Activated CD8-positive, alpha-beta T cell treated with anti-CD3 and anti-CD28 coated beads, Interleukin-2, amount 10 ng/mL, durations not matched to agents 7 days and 5 days (primary cell): Measurements from ENCODE around the gene ZNF385D. TPM values are rescaled to one million over a fixed set of nuclear protein-coding genes. Genes with fewer than 3 reads are reported as not detected.

ENCODE experiments used
- ATAC-seq: fragments of 150-1000 bp; cut with Tn5 transposase; one replicate; pipeline ENCODE4 v1.10.0; 2021; ENCODE audit warnings: moderate library complexity
- CTCF ChIA-PET: fragments of 350-600 bp; sonication (Branson Sonifier 250); formaldehyde crosslinking; loops from one replicate; lab custom pipeline; 2021; ENCODE audit warnings: antibody characterized with exemption; lab: Charles Lee
- POLR2A ChIA-PET: fragments of 350-600 bp; sonication (Branson Sonifier 250); formaldehyde crosslinking; loops from one replicate; lab custom pipeline; 2021; ENCODE audit warnings: antibody characterized with exemption; lab: Charles Lee
- DNase-seq: peaks from one replicate; pipeline ENCODE4 v3.0.0-alpha.2; 2020
- H3K27ac Mint-ChIP-seq: one replicate; pipeline ENCODE4 v1.8.0; 2021; ENCODE audit warnings: mild to moderate bottlenecking, mixed read lengths
- H3K27me3 Mint-ChIP-seq: one replicate; pipeline ENCODE4 v1.8.0; 2021; ENCODE audit warnings: low read depth, mixed read lengths
- H3K36me3 Mint-ChIP-seq: one replicate; pipeline ENCODE4 v1.8.0; 2021; ENCODE audit warnings: low read depth, mixed read lengths
- H3K4me1 Mint-ChIP-seq: one replicate; pipeline ENCODE4 v1.8.0; 2021; ENCODE audit warnings: low read depth, mixed read lengths
- H3K4me3 Mint-ChIP-seq: one replicate; pipeline ENCODE4 v1.8.0; 2021; ENCODE audit warnings: mild to moderate bottlenecking, mixed read lengths
- H3K9me3 Mint-ChIP-seq: one replicate; pipeline ENCODE4 v1.8.0; 2022; ENCODE audit warnings: mixed read lengths; ENCODE audit not compliant: insufficient read depth
- total RNA-seq, 2 experiments: library from RNA; stranded (reverse); gene quantifications; one replicate each; pipeline ENCODE4 v1.2.3, GENCODE V29; 2021

The ZNF385D gene
- not detected for total RNA-seq

GRCh38 chr3:21750831-21751391 is at the start of gene ZNF385D:
TSS of gene ZNF385D (minus strand) at chr3:21751210. CDS start at chr3:21750916, 294 bp downstream.
- no peaks in the 10 kb centered on the region for H3K36me3 Mint-ChIP-seq
- H3K9me3 Mint-ChIP-seq, result peaks cover under 1% of the 10 kb centered on the region
- H3K4me1 Mint-ChIP-seq, result no peaks in the 10 kb centered on the region
- POLR2A ChIA-PET, result no interaction called here
- no peak within 1 kb of the TSS for H3K4me3 Mint-ChIP-seq
- DNase-seq (no peak), ATAC-seq (no peak)
- no peaks in the 10 kb centered on the region for H3K27me3 Mint-ChIP-seq
- CTCF ChIA-PET, result no interaction called here
- no peak within 1 kb of the TSS for H3K27ac Mint-ChIP-seq

DNA sequence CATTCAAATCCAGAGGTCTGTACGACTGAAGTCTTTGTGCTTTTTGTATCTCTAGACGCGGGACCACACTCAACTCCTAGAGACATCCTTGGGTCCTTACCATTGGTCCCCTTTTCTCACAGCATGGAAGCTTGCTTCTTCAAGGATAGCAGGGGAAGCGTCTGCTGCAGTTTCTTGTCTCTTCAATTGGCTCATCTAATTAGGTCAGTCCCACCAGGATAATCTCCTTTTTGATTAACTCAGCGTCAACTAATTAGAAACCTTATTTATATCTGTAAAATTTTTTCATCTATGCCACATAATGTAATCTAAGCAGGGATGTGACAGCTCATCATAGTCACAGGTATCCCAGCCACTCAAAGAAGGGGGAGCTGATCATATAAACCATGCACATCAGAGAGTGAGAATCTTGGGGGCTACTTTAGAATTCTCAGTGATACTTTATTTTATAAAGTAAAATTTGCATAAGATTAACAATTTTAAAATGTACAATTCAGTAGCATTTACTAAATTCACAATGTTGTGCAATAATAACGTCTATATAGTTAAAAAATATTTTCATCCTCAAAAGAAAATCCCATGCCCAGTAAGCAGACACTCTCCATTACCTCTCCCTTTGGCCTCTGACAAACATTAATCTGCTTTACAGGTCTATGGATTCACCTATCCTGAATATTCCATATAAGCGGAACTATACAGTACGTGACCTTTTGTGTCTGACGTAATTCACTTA is 47.5 kb upstream of the ZNF385D start:
- no peaks in the 10 kb centered on the region for H3K4me1 Mint-ChIP-seq
- H3K27me3 Mint-ChIP-seq, result no peaks in the 10 kb centered on the region
- no peak for DNase-seq
- peaks cover 5% of the 10 kb centered on the region for H3K9me3 Mint-ChIP-seq
- no peak for ATAC-seq
- POLR2A ChIA-PET, result no interaction called here
- CTCF ChIA-PET, result interaction anchor here (0.6 kb wide), 1 partner anchor 1195 kb away, joined by 4 read pairs; no protein-coding TSS in a partner anchor
- H3K4me3 Mint-ChIP-seq, result no peak overlapping the region
- no peaks in the 10 kb centered on the region for H3K36me3 Mint-ChIP-seq
- no peak overlapping the region for H3K27ac Mint-ChIP-seq

DNA sequence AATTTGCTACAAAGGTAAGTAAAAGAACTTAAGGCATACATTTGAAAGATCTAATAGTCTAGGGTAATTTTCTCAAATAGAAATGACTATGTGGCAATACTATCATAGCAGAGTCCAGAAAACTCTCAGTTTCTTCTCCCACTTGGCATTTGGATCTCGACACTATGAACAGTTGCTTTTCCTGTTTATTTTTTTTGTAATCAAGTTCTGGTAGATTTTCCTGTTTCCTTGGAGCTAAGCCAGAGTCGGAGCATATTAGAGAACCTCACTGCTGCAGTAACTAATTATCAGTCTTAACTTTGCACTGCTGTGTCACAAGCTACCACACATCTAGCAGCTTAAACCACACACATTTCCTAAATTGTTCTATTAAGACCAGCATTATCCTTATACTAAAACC is 44.9 kb upstream of the ZNF385D start:
- POLR2A ChIA-PET, result no interaction called here
- no peak for ATAC-seq
- CTCF ChIA-PET, result no interaction called here

DNA sequence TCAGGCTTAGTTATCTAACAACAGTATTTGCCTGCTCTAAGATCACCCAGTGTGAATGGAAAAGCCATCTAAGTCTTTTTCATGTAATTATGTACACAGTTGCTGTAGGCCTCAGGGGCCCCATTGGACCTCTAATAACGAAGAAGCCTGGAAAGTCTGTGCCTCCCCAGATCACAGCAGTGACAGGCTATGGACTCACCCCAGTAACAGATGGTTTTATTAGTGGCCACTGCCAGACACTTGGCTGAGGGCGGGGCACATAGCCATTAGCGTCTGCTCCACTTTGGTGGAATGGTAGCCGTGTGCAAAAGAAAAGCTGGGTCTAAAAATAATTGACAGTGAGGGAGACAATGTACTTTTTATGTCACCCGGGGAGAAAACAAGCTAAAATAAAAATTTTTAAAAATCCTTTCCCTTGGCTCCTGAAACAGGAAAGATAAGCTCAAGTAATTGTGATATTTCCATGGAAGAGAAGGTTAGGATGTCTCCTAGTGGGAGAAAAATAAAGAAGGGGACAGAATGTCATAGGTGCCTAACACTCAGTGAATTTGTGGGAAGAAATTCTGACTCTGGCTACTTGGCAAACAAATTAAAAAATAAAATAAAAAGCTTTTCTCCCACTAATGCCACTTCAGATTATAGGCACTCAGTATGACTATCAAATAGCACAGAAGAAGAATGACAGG is 44.3 kb upstream of the ZNF385D start:
- no peak for ATAC-seq
- Mint-ChIP-seq H3K27me3 (no peaks in the 10 kb centered on the region), H3K36me3 (no peaks in the 10 kb centered on the region), H3K27ac (no peak overlapping the region), H3K4me3 (no peak overlapping the region), H3K4me1 (no peaks in the 10 kb centered on the region), H3K9me3 (peaks cover 5% of the 10 kb centered on the region)
- DNase-seq, result no peak
- ChIA-PET POLR2A (no interaction called here), CTCF (no interaction called here)

More for the DNA sequence above, 44.9 kb upstream of the ZNF385D start:
- Mint-ChIP-seq H3K27ac (no peak overlapping the region), H3K9me3 (peaks cover 5% of the 10 kb centered on the region), H3K27me3 (no peaks in the 10 kb centered on the region), H3K36me3 (no peaks in the 10 kb centered on the region), H3K4me1 (no peaks in the 10 kb centered on the region), H3K4me3 (no peak overlapping the region)
- DNase-seq, result no peak

DNA sequence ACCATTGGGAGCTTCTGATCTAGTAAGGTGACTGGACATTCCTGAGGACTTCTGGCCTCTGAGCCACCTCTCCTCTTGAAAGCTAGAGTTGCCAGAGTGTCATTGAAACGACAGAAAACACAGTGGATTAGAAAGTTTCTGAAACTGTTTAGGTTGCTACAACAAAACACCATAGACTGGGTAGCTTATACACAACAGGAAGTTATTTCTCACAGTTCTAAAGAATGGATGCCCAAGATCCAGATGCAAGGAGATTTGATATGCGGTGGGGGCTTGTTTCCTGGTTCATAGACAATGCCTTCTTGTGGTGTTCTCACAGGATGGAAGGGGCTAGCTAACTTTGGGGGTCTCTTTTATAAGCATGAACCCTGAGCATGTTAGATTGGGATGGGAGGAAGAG is 43.3 kb upstream of the ZNF385D start:
- no peak overlapping the region for H3K4me3 Mint-ChIP-seq
- ChIA-PET POLR2A (no interaction called here), CTCF (no interaction called here)
- DNase-seq (no peak), ATAC-seq (no peak)
- no peaks in the 10 kb centered on the region for H3K9me3 Mint-ChIP-seq
- no peaks in the 10 kb centered on the region for H3K27me3 Mint-ChIP-seq
- H3K27ac Mint-ChIP-seq, result no peak overlapping the region
- H3K4me1 Mint-ChIP-seq, result no peaks in the 10 kb centered on the region
- H3K36me3 Mint-ChIP-seq, result no peaks in the 10 kb centered on the region

- POLR2A ChIA-PET, result no interaction called here
- DNase-seq (no peak), ATAC-seq (no peak)
Measured at GRCh38 chr3:21792176-21792575, 41.2 kb upstream of the ZNF385D start.

GRCh38 chr3:21791356-21791755 is 40.3 kb upstream of the ZNF385D start:
- H3K27me3 Mint-ChIP-seq, result no peaks in the 10 kb centered on the region
- CTCF ChIA-PET, result no interaction called here
- ATAC-seq, result no peak
- H3K36me3 Mint-ChIP-seq, result no peaks in the 10 kb centered on the region
- H3K4me3 Mint-ChIP-seq, result no peak overlapping the region
- no peak for DNase-seq
- no peaks in the 10 kb centered on the region for H3K9me3 Mint-ChIP-seq
- POLR2A ChIA-PET, result no interaction called here
- no peak overlapping the region for H3K27ac Mint-ChIP-seq
- H3K4me1 Mint-ChIP-seq, result no peaks in the 10 kb centered on the region

More at GRCh38 chr3:21792176-21792575, 41.2 kb upstream of the ZNF385D start:
- Mint-ChIP-seq H3K27ac (no peak overlapping the region), H3K4me1 (no peaks in the 10 kb centered on the region), H3K9me3 (no peaks in the 10 kb centered on the region), H3K36me3 (no peaks in the 10 kb centered on the region), H3K4me3 (no peak overlapping the region), H3K27me3 (no peaks in the 10 kb centered on the region)
- CTCF ChIA-PET, result no interaction called here

- ATAC-seq, result no peak
- Mint-ChIP-seq H3K27ac (no peak overlapping the region), H3K36me3 (no peaks in the 10 kb centered on the region), H3K9me3 (no peaks in the 10 kb centered on the region), H3K4me3 (no peak overlapping the region), H3K27me3 (no peaks in the 10 kb centered on the region), H3K4me1 (no peaks in the 10 kb centered on the region)
- ChIA-PET CTCF (no interaction called here), POLR2A (no interaction called here)
- no peak for DNase-seq
Measured at GRCh38 chr3:21790466-21790865, 39.5 kb upstream of the ZNF385D start.

DNA sequence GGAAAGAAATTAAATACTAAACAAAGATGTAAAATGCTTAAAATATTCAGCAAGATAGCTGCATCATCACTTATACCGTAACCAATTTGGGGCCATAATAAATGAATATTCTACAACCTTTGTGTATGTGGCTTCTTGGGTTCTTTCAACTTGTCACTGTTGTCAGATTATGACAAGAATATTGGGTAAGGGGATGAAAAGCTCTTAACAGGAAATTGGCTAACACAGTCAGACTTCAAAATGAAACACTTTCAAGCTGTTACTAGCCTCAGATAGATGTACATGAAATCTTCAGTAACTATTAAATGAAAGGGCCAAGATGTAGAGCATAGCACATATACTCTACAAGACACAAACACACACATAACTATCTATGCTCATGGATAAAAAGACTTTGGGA is 38.7 kb upstream of the ZNF385D start:
- Mint-ChIP-seq H3K4me1 (no peaks in the 10 kb centered on the region), H3K27ac (no peak overlapping the region)

DNA sequence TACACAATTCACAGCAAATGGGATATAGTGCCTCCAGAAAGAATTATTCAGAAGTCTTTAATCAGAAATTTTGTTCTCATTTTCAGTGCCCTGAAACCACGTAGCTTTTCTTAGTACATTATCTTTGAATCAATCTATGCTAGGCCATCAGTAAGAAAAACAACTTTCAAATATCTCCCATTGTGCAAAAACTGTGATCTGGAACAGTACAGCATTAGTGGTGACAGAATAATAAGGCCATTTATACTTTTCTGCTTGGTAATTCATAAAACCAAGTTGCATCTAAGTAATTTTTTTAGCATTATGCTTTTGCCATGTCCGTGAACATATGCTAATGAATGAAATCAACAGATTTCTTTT is 35.4 kb upstream of the ZNF385D start:
- POLR2A ChIA-PET, result no interaction called here
- Mint-ChIP-seq H3K36me3 (no peaks in the 10 kb centered on the region), H3K4me3 (no peak overlapping the region), H3K9me3 (no peaks in the 10 kb centered on the region), H3K27ac (no peak overlapping the region), H3K27me3 (no peaks in the 10 kb centered on the region), H3K4me1 (no peaks in the 10 kb centered on the region)
- no peak for DNase-seq
- ATAC-seq, result no peak
- CTCF ChIA-PET, result no interaction called here

More for the DNA sequence above, 38.7 kb upstream of the ZNF385D start:
- CTCF ChIA-PET, result no interaction called here
- Mint-ChIP-seq H3K27me3 (no peaks in the 10 kb centered on the region), H3K9me3 (no peaks in the 10 kb centered on the region), H3K36me3 (no peaks in the 10 kb centered on the region), H3K4me3 (no peak overlapping the region)
- DNase-seq (no peak), ATAC-seq (no peak)
- POLR2A ChIA-PET, result no interaction called here

DNA sequence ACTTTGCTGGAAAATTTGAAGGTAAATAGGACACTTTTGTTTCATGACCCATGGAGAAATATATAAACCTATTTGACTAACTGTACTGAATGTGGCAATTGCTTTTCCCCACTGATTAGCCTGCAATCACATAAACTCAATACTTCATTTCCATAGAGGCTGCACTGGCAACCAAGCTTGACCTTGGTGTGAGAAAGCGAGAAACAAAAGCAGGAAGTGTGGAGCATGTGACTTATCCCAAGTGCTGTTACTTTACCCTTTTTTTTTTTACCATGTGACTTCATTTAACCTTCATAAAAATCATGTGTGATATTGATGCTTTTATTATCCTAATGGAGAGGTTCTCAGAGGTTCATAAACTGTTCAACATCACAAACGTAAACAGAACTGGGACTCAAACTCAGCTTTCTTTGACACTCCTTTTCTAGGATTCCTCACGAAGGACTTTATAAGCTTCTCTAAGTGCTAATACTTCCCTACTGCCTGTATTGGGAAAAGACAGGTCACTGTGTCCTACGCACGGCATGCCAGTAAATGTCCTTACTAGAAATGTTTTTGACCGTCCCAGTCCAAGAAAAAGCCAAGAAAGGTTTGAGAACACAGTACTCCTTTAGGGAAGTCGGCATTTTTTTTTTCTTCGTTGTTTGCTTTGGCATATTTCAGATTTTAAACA is 34.9 kb upstream of the ZNF385D start:
- H3K9me3 Mint-ChIP-seq, result no peaks in the 10 kb centered on the region
- ATAC-seq (no peak), DNase-seq (no peak)
- H3K4me3 Mint-ChIP-seq, result no peak overlapping the region
- H3K27ac Mint-ChIP-seq, result no peak overlapping the region
- H3K4me1 Mint-ChIP-seq, result no peaks in the 10 kb centered on the region
- H3K36me3 Mint-ChIP-seq, result no peaks in the 10 kb centered on the region
- CTCF ChIA-PET, result no interaction called here
- POLR2A ChIA-PET, result no interaction called here
- no peaks in the 10 kb centered on the region for H3K27me3 Mint-ChIP-seq

DNA sequence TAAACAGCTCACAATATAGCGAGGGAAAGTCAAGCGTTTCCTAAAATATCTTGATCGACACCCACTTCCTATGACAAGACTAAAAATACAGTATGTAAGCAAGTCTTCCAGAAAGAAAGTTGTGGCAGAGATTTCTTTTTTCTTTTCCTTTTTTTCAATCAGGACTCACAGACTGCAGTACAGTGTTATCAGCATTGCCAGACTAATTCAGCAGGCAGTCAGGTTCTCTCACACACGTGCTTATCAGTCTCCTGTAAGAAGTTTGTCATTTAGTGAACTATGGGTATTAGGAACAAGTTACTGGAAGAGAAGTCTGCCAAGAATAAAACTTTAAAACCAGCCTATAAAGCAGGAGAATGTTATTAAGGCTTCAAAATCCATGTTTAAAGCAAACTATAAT is 32.8 kb upstream of the ZNF385D start:
- ATAC-seq (no peak), DNase-seq (no peak)
- no peak overlapping the region for H3K27ac Mint-ChIP-seq
- no peaks in the 10 kb centered on the region for H3K36me3 Mint-ChIP-seq
- H3K4me1 Mint-ChIP-seq, result no peaks in the 10 kb centered on the region
- CTCF ChIA-PET, result no interaction called here
- no peaks in the 10 kb centered on the region for H3K9me3 Mint-ChIP-seq
- H3K4me3 Mint-ChIP-seq, result no peak overlapping the region
- H3K27me3 Mint-ChIP-seq, result no peaks in the 10 kb centered on the region
- POLR2A ChIA-PET, result no interaction called here
